Vagina (tissue), 2 donors: ENCODE data around the gene ZBTB16. TPM values are rescaled to one million over a fixed set of nuclear protein-coding genes. Genes with fewer than 3 reads are reported as not detected.

ENCODE experiments used
- DNase-seq, 2 donors: peaks; one replicate each; pipeline ENCODE4 v3.0.0-alpha.2; 2017; ENCODE audit errors: extremely low spot score in 2 of 2
- H3K27ac ChIP-seq: fragments of 200-600 bp; sonication (generic); one replicate; pipeline ENCODE4 v1.5.1; 2019
- H3K27me3 ChIP-seq: fragments of 200-600 bp; sonication (generic); one replicate; pipeline ENCODE4 v1.5.1; 2019
- H3K36me3 ChIP-seq, 2 donors: fragments of 200-600 bp; sonication (generic); one replicate each; pipeline ENCODE4 v1.5.1; 2017 to 2019
- H3K4me1 ChIP-seq: fragments of 200-600 bp; sonication (generic); one replicate; pipeline ENCODE4 v1.5.1; 2019
- H3K4me3 ChIP-seq, 2 donors: fragments of 200-600 bp; sonication (generic); 1 replicate in 1 of 2; 2 replicates in 1 of 2; pipeline ENCODE4 v1.5.1; 2016 to 2019
- H3K9me3 ChIP-seq: fragments of 200-600 bp; sonication (generic); one replicate; pipeline ENCODE4 v1.5.1; 2019
- CTCF ChIP-seq, 3 experiments: fragments of 450-650 bp in 2 of 3; fragments of 200-600 bp in 1 of 3; sonication (generic) in 1 of 3; IDR thresholded peaks; one replicate each; pipeline ENCODE4 v1.5.1; 2017 to 2019; ENCODE audit warnings: antibody characterized with exemption in 3 of 3, mild to moderate bottlenecking in 2 of 3, moderate library complexity in 2 of 3
- POLR2A ChIP-seq, 2 donors: fragments of 450-650 bp; IDR thresholded peaks; one replicate each; pipeline ENCODE4 v1.6.1; 2017; ENCODE audit warnings: antibody characterized with exemption in 2 of 2, mild to moderate bottlenecking in 2 of 2, moderate library complexity in 2 of 2
- POLR2AphosphoS5 ChIP-seq, 2 donors: sonication (generic); formaldehyde crosslinking; IDR thresholded peaks; one replicate each; pipeline ENCODE4 v1.9.0; 2017; ENCODE audit warnings: antibody characterized with exemption in 2 of 2, mild to moderate bottlenecking in 2 of 2, low read depth in 1 of 2; ENCODE audit not compliant: insufficient read depth in 1 of 2
- intact Hi-C: fragments of 100-400 bp; cut with DNase I; formaldehyde crosslinking; loops from one replicate; pipeline ENCODE4 v1.15.1; 2023
- total RNA-seq: library from RNA; depleted of rRNA; stranded (reverse); fragments of >200 nt; gene quantifications from one replicate; pipeline ENCODE4 v1.2.3, GENCODE V29; 2016

The ZBTB16 gene
- total RNA-seq, 1 donor from 2014 or later: 243 TPM

GRCh38 chr11:114073007-114073827 lies 13.7 kb downstream of the ZBTB16 start:
- no peak for TF ChIP-seq POLR2AphosphoS5 (IDR thresholded peaks at IDR 0.05; ENCODE audit: insufficient read depth in 1 of 2, low read depth in 1 of 2)
- no peak for TF ChIP-seq POLR2A (IDR thresholded peaks at IDR 0.05)
- TF ChIP-seq CTCF (IDR thresholded peaks at IDR 0.05): no peak
- Histone ChIP-seq H3K27me3 (no peaks in the 10 kb centered on the region), H3K4me3 (peak overlapping the region in 1 of 2 donors; percentile 0), H3K4me1 (peaks cover 96% of the 10 kb centered on the region), H3K27ac (peak overlapping the region; percentile 3), H3K36me3 (peaks cover 0 to 79% of the 10 kb centered on the region in 2 donors), H3K9me3 (no peaks in the 10 kb centered on the region)
- intact Hi-C loops: no loop called here
- no peak for DNase-seq

- no peaks in the 10 kb centered on the region for H3K9me3 ChIP-seq
- no peak for DNase-seq
- TF ChIP-seq CTCF (IDR thresholded peaks at IDR 0.05) (no peak), POLR2AphosphoS5 (IDR thresholded peaks at IDR 0.05; ENCODE audit: insufficient read depth in 1 of 2, low read depth in 1 of 2) (no peak), POLR2A (IDR thresholded peaks at IDR 0.05) (no peak)
- intact Hi-C loops: no loop called here
- H3K36me3 ChIP-seq: peaks cover 0 to 77% of the 10 kb centered on the region in 2 donors
- no peaks in the 10 kb centered on the region for H3K27me3 ChIP-seq
- H3K27ac ChIP-seq: peak overlapping the region; percentile 3
- peaks cover 97% of the 10 kb centered on the region for H3K4me1 ChIP-seq
- H3K4me3 ChIP-seq: peak overlapping the region in 1 of 2 donors; percentile 0
Measured at GRCh38 chr11:114073828-114074381, 14.4 kb downstream of the ZBTB16 start.

GRCh38 chr11:114074546-114075343 lies 15.2 kb downstream of the ZBTB16 start:
- H3K27ac ChIP-seq: peak overlapping the region; percentile 3
- H3K4me3 ChIP-seq: peak overlapping the region in 1 of 2 donors; percentile 0
- H3K9me3 ChIP-seq: no peaks in the 10 kb centered on the region
- no peak for DNase-seq
- intact Hi-C loops: no loop called here
- TF ChIP-seq POLR2AphosphoS5 (IDR thresholded peaks at IDR 0.05; ENCODE audit: insufficient read depth in 1 of 2, low read depth in 1 of 2): no peak
- H3K27me3 ChIP-seq: no peaks in the 10 kb centered on the region
- peaks cover 0 to 75% of the 10 kb centered on the region in 2 donors for H3K36me3 ChIP-seq
- H3K4me1 ChIP-seq: peaks cover 97% of the 10 kb centered on the region

- Histone ChIP-seq H3K27ac (peak overlapping the region; percentile 68), H3K4me1 (peaks cover 100% of the 10 kb centered on the region), H3K4me3 (peak overlapping the region in 1 of 2 donors; percentile 0), H3K27me3 (no peaks in the 10 kb centered on the region), H3K9me3 (no peaks in the 10 kb centered on the region), H3K36me3 (peaks cover 0 to 72% of the 10 kb centered on the region in 2 donors)
- TF ChIP-seq POLR2A (IDR thresholded peaks at IDR 0.05) (no peak), POLR2AphosphoS5 (IDR thresholded peaks at IDR 0.05; ENCODE audit: insufficient read depth in 1 of 2, low read depth in 1 of 2) (no peak)
- intact Hi-C loops: no loop called here
- no peak for DNase-seq
Measured at GRCh38 chr11:114075344-114075610, 15.8 kb downstream of the ZBTB16 start.

- no peaks in the 10 kb centered on the region for H3K27me3 ChIP-seq
- DNase-seq: no peak
- peaks cover 100% of the 10 kb centered on the region for H3K4me1 ChIP-seq
- peak overlapping the region; percentile 68 for H3K27ac ChIP-seq
- peaks cover 0 to 66% of the 10 kb centered on the region in 2 donors for H3K36me3 ChIP-seq
- H3K9me3 ChIP-seq: no peaks in the 10 kb centered on the region
- H3K4me3 ChIP-seq: peak overlapping the region; percentile 0 to 40
- intact Hi-C loops: no loop called here
- TF ChIP-seq POLR2A (IDR thresholded peaks at IDR 0.05) (no peak), CTCF (IDR thresholded peaks at IDR 0.05) (peak in 1 of 3 experiments; percentile 38), POLR2AphosphoS5 (IDR thresholded peaks at IDR 0.05; ENCODE audit: insufficient read depth in 1 of 2, low read depth in 1 of 2) (peak in 1 of 2 donors; percentile 28)
Measured at GRCh38 chr11:114075891-114076441, 16.5 kb downstream of the ZBTB16 start.
